Uterus (tissue), 4 donors: ENCODE measurements around the gene TTYH1. TPM values are rescaled to one million over a fixed set of nuclear protein-coding genes. Genes with fewer than 3 reads are reported as not detected.

Experiments used
- DNase-seq, 2 donors: peaks; one replicate each; pipeline ENCODE4 v3.0.0-alpha.2; 2019 to 2020
- H3K27ac ChIP-seq, 2 donors: fragments of 200-600 bp; sonication (generic); 1 replicate in 1 of 2; 2 replicates in 1 of 2; pipeline ENCODE4 v1.5.1; 2016 to 2018
- H3K27me3 ChIP-seq, 2 donors: fragments of 200-600 bp; sonication (generic); one replicate each; pipeline ENCODE4 v1.5.1; 2018 to 2019; ENCODE audit warnings: control low read depth in 1 of 2
- H3K36me3 ChIP-seq, 2 donors: fragments of 200-600 bp; sonication (generic); one replicate each; pipeline ENCODE4 v1.5.1; 2019; ENCODE audit warnings: control low read depth in 1 of 2
- H3K4me1 ChIP-seq, 2 donors: fragments of 200-600 bp; sonication (generic); one replicate each; pipeline ENCODE4 v1.5.1; 2018 to 2019; ENCODE audit warnings: control low read depth in 1 of 2
- H3K4me3 ChIP-seq, 2 donors: fragments of 200-600 bp; sonication (generic); 1 replicate in 1 of 2; 2 replicates in 1 of 2; pipeline ENCODE4 v1.5.1; 2018 to 2019; ENCODE audit warnings: mild to moderate bottlenecking in 1 of 2
- H3K9me3 ChIP-seq, 2 donors: fragments of 200-600 bp; sonication (generic); one replicate each; pipeline ENCODE4 v1.5.1; 2019; ENCODE audit warnings: control low read depth in 1 of 2
- POLR2A ChIP-seq, 2 donors: fragments of 450-650 bp; IDR thresholded peaks; one replicate each; pipeline ENCODE4 v1.6.1; 2016; ENCODE audit warnings: antibody characterized with exemption in 2 of 2, mild to moderate bottlenecking in 1 of 2, moderate library complexity in 1 of 2
- intact Hi-C: fragments of 100-400 bp; cut with DNase I; formaldehyde crosslinking; loops from one replicate; pipeline ENCODE4 v1.15.1; 2023; ENCODE audit warnings: low total_unique reads
- total RNA-seq, 4 donors: library from RNA; depleted of rRNA in 3 of 4; stranded (reverse); fragments of >200 nt in 3 of 4; gene quantifications; one replicate each; pipeline versions ENCODE4 v1.1.0 to v1.2.4, GENCODE V29; 2014 to 2023
- TF ChIP-seq, protein P1 (sequence below), 4 experiments: fragments of 200-600 bp in 2 of 4; fragments of 450-650 bp in 2 of 4; sonication (generic) in 2 of 4; IDR thresholded peaks; one replicate each; pipeline ENCODE4 v1.5.1; 2016 to 2019; ENCODE audit warnings: antibody characterized with exemption in 4 of 4, mild to moderate bottlenecking in 2 of 4, moderate library complexity in 1 of 4
- donor health status: DM: yes; HTN: yes; CAD: no.

Gene TTYH1
- total RNA-seq, 4 donors from 2014 or later, result 1.9 to 10.2 TPM; not detected in 2

DNA sequence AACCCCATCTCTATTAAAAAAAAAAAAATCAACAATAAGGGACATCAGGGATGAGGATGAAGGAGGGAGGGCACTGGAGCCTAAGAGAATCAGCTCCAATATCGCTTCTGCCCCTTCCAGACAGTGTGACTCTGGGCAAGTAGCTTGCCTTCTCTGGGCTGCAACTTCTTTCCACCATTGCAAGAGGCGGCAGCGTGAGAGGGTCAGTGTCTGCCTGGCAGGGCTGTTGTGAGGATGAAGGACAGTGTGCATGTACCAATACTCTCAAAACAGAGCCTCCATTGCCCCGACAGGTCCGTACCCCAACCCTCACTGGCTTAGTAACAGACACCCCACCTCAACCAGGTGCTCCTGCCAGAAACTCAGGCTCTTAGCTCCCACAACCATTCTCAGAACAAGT, 18.4 kb downstream of the TTYH1 start:
- no peak for DNase-seq
- Histone ChIP-seq H3K4me3 (no peak overlapping the region), H3K36me3 (no peaks in the 10 kb centered on the region), H3K9me3 (no peaks in the 10 kb centered on the region), H3K27me3 (peaks cover 6 to 30% of the 10 kb centered on the region in 2 donors), H3K4me1 (peaks cover 0 to 8% of the 10 kb centered on the region in 2 donors), H3K27ac (no peak overlapping the region)
- TF ChIP-seq, protein P1, sequence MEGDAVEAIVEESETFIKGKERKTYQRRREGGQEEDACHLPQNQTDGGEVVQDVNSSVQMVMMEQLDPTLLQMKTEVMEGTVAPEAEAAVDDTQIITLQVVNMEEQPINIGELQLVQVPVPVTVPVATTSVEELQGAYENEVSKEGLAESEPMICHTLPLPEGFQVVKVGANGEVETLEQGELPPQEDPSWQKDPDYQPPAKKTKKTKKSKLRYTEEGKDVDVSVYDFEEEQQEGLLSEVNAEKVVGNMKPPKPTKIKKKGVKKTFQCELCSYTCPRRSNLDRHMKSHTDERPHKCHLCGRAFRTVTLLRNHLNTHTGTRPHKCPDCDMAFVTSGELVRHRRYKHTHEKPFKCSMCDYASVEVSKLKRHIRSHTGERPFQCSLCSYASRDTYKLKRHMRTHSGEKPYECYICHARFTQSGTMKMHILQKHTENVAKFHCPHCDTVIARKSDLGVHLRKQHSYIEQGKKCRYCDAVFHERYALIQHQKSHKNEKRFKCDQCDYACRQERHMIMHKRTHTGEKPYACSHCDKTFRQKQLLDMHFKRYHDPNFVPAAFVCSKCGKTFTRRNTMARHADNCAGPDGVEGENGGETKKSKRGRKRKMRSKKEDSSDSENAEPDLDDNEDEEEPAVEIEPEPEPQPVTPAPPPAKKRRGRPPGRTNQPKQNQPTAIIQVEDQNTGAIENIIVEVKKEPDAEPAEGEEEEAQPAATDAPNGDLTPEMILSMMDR (IDR thresholded peaks at IDR 0.05), result no peak
- TF ChIP-seq POLR2A (IDR thresholded peaks at IDR 0.05), result no peak
- intact Hi-C loops, result no loop called here

DNA sequence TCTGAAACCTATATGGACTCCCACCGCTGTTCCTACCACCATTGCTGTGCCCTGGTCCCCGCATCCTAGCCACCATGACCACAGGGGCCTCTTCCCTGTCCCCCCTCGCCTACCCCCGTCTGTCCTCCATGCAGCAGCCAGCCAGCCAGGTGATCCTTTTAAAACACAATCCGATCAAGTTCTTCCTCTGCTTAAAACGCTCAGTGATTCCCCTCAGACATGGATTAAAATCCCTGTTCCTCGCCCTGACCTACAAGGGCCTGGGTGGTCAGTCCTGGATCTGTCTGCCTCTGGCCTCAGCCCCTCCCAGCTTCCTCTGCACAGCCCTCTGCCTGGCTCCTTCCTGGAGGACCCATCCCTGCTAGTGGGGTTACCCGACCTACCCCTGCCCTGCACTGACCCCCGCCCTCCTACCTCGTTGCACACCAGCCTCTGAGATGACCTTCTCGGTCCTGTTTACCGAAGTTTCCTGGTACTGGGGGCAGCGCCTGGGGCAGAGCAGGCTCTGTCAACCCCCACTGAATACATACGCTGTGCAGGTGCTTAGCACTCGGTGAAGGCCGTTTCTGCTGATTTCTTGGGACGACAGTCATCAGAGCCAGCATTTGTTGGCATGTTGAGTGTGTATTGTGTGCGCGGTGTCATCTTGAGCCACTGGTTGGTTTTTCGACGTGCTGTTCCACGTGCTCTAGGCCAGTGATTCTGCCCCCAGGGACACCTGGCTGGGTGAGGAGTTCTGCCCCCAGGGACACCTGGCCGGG, 19.0 kb downstream of the TTYH1 start:
- TF ChIP-seq, protein P1 (IDR thresholded peaks at IDR 0.05), result no peak
- no peak for TF ChIP-seq POLR2A (IDR thresholded peaks at IDR 0.05)
- Histone ChIP-seq H3K4me3 (no peak overlapping the region), H3K4me1 (peaks cover 0 to 8% of the 10 kb centered on the region in 2 donors), H3K27ac (no peak overlapping the region), H3K36me3 (no peaks in the 10 kb centered on the region), H3K27me3 (peaks cover 0 to 24% of the 10 kb centered on the region in 2 donors), H3K9me3 (no peaks in the 10 kb centered on the region)
- intact Hi-C loops, result no loop called here
- DNase-seq, result no peak

DNA sequence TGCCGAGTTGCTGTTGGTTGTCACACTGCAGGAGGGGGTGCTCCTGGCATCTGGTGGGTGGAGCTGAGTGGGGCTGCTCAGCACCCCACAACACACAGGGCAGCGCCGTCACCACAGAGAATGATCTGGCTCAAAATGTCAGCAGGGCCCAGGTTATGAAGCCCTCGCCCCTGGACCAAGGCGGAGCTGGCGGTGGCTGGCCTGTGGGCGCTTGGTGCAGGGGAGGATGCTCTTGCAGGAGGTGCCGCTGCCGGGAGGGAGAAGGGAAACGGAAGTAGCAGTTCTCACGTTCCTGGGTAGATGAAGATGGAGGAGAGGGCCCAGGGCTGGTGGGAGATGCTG, 19.6 kb downstream of the TTYH1 start:
- DNase-seq, result no peak
- no peak overlapping the region for H3K27ac ChIP-seq
- H3K36me3 ChIP-seq, result no peaks in the 10 kb centered on the region
- TF ChIP-seq POLR2A (IDR thresholded peaks at IDR 0.05), result no peak
- TF ChIP-seq, protein P1 (IDR thresholded peaks at IDR 0.05), result no peak
- peaks cover 0 to 8% of the 10 kb centered on the region in 2 donors for H3K4me1 ChIP-seq
- no peak overlapping the region for H3K4me3 ChIP-seq
- H3K27me3 ChIP-seq, result peaks cover 0 to 18% of the 10 kb centered on the region in 2 donors
- H3K9me3 ChIP-seq, result no peaks in the 10 kb centered on the region
- intact Hi-C loops, result no loop called here

DNA sequence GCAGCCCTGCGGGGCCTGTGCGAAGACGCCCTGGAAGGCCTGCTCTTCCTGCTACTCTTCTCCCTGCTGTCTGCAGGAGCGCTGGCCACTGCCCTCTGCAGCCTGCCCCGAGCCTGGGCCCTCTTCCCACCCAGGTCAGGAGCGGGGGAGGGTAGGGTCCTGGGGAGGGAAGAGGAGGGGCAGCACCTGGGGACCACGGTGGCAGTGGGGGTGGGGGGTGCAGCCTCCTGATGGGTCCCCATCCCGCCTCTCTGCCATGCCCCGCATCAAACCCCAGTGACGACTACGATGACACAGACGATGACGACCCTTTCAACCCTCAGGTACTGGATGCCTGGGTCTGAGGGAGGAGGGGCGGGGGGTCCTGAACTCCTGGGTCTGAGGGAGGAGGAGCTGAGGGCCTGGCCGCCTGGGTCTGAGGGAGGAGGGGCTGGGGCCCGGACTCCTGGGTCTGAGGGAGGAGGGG, 20.3 kb downstream of the TTYH1 start:
- Histone ChIP-seq H3K4me3 (no peak overlapping the region), H3K9me3 (no peaks in the 10 kb centered on the region), H3K36me3 (no peaks in the 10 kb centered on the region), H3K27me3 (peaks cover 0 to 12% of the 10 kb centered on the region in 2 donors), H3K27ac (peak overlapping the region in 1 of 2 donors; percentile 5), H3K4me1 (peaks cover 0 to 4% of the 10 kb centered on the region in 2 donors)
- TF ChIP-seq, protein P1 (IDR thresholded peaks at IDR 0.05), result no peak
- TF ChIP-seq POLR2A (IDR thresholded peaks at IDR 0.05), result no peak
- DNase-seq, result no peak
- intact Hi-C loops, result no loop called here

DNA sequence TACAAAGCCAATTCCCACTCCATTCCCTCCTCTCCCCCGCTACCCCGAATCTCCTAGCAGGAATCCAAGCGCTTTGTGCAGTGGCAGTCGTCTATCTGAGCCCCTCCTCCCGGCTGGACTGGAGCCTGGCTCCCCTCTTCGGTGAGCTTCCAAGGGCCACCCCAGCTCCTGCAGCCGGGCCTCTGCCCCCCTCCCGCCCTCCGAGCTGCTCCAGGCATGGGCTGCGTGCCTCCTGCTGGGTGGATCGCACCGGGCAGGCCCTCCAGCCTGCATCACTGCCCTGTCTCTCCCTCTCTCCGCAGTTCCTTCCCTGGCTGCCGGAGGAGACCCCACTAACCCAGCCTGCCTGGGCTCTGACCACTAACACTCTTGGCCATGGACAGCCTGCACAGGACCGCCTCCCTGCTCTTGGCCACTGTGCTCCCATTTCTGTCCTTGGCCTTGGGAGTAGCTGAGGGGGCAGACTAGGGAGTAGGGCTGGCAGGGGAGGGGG, 20.8 kb downstream of the TTYH1 start:
- peak overlapping the region in 1 of 2 donors; percentile 5 for H3K27ac ChIP-seq
- intact Hi-C loops, result no loop called here

More for the DNA sequence above, 20.8 kb downstream of the TTYH1 start:
- Histone ChIP-seq H3K4me3 (no peak overlapping the region), H3K4me1 (no peaks in the 10 kb centered on the region), H3K36me3 (no peaks in the 10 kb centered on the region), H3K9me3 (no peaks in the 10 kb centered on the region), H3K27me3 (peaks cover 0 to 7% of the 10 kb centered on the region in 2 donors)
- no peak for DNase-seq
- TF ChIP-seq, protein P1 (IDR thresholded peaks at IDR 0.05), result no peak
- no peak for TF ChIP-seq POLR2A (IDR thresholded peaks at IDR 0.05)
